Activated T-cell treated with anti-CD3 and anti-CD28 coated beads for 1 hour (primary cell): ENCODE results near the gene GRK5.
"Not testable (repeated sequence)": the region's sequence is repeated elsewhere in the genome, so short reads cannot be mapped to it uniquely, and the experiment has no call there.

Experiments
- DNase-seq: peaks from one replicate; pipeline ENCODE4 v3.0.0-alpha.2; 2020; ENCODE audit warnings: low read depth

GRK5 gene

DNA sequence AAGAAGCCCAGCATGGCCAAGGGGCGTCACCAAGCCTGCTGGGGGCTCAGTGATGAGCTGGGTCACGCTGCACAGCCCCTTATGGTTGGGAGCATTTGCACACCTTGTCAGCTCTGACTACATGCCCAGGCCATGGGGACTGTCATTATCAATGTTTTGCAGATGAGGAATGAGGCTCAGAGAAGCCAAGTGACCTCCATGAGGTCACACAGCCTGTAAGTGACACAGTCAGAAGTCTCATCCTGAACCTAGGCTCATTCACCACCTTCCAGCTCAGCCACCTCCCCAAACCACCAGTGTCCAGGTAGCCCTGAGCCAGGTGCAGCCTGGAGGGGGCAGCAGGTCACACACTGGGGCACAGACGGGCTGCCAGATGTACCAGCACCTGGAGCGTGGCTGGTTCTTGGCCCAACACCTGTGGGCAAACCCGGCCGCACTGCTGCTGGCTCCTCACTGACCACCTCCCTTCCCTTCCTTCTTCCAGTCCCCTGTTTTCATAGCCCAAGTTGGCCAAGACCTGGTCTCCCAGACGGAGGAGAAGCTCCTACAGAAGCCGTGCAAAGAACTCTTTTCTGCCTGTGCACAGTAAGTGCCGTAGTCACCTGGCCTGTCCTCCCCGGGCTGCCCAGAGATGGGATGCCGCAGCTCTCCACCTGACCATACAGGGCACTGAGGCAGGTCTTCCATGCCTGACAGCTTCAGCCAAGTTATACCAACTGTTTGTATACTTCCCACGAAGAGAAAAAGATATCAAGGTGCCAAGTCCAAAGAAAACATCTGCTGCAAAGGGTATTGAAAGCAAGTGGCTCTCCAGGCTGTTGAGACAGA, 215.5 kb downstream of the GRK5 start:
- DNase-seq = no peak

DNA sequence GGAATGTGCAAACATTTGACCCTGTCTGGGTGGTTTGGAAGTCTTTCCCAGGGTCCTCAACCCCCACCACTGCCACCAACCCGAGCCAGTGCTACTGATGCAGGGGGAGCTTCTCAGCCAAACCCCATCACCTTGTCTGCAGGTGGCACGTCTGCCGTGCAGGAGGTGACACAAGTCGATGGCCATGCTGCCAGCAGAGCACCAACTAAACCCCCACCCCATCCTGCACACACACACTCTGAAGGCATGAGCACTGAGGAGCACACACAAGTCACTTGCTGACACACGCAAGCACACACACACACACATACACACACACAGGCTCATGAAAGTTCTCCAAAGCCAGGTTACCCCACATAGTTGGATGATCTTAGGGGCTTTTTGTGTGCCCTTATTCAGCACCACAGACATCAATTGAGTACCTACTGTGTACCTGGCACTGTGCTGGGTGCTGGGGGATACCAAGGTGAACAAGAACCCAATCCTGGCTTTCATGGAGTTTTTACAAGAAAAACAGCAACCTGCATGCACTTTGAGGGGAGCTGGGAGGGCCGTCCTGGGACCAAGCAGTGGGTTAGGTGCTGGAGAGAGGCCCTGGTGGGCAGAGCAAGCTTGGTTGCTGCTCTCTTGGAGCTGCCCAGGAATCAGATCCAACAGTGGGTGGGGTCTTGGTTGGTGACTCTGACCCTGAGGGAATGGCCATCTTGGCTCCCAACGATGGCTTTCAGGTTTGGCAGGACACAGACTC, 216.3 kb downstream of the GRK5 start:
- DNase-seq = no peak

DNA sequence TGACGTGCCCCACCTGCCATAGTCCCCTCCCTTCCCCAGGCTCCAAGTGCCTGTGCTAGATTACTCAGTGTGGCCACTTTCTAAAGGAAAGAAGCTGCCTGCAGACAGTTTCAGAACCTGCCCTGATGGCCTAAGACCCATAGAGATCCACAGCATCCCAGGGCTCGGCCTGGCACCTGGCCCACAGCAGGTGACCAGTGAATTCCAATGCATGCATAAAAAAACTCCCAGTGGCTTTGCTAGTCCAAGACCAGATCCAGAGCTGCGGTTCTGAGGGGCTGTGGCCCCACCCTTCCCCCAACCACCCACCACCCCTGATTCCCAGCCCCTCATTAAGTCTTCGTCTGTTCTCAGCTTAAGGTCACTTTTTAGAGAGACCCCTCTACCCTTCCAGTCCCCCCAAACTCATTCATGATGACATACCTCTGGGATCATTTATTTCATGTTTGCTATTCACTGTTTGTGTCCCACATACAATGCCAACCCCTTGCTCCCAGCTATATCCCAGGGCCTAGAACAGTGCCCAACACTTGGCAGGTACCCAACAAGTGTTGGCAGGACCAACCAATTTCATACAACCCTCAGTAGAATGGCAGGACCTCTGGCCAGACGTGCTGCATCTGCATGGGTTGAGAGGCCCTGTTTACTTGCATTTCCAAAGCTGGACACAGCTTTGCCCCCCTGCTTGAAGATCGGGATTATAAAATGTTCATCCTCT, 217.0 kb downstream of the GRK5 start:
- no peak for DNase-seq

DNA sequence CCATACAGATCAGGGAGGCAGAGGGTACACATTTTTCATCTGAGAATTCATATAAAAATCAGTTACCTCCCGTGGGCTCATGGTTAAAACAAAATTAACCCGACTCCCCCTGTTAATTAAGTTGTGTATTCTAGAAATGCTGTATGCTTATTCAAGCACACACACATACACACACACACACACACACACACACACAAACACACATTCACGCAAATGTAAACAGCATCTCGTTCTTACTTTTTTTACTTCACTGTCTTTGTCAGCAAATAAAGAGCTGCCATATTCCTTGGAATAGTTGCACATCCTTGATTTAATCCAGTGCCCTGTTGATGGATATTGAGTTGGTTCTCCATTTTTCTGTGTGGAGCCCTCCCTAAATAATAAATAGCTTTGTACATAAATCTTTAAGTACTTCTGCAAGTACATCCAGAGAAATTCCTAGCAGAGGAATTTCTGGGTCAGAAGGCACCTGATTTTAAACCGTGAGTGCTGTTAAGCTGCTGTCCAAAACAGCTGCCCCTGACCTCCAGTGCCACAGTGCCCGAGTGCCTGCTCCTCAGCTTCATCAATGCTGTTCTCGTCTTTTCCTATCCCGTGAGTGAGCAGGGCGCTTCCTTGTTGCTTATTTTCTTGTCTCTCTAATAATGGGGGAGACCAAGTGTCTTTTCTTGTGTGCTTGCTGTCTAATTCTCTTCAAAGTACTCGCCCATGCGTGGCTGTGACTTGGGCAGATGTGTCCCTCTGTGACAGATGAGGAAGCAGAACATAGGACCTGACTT, 217.9 kb downstream of the GRK5 start:
- no peak for DNase-seq

DNA sequence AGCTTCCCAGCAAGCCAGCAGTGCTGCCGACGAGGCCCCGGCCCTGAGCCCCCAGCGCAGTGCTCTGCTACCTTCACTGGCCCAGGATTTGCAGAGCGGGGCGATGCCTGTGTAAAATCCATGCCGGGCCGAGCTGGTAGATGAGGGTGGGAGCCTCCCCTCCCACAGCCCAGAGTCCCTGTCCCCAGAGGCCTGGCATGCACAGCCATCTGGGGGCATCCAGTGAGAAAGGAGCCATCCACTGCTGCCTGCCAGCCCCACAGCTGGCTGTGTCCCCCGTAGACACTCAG, 218.5 kb downstream of the GRK5 start:
- no peak for DNase-seq

DNA sequence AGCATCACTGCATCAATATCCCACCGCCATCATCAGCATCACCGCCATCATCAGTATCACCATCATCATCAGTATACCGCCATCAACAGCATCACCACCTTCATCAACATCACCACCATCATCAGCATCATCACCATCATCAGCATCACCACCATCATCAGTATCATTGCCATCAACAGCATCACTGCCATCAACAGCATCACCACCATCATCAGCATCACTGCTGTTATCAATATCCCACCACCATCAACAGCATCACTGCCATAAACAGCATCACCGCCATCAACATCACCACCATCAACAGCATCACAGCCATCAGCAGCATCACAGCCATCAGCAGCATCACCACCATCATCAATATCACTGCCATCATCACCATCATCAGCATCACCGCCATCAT, 219.3 kb downstream of the GRK5 start:
- DNase-seq = no peak

DNA sequence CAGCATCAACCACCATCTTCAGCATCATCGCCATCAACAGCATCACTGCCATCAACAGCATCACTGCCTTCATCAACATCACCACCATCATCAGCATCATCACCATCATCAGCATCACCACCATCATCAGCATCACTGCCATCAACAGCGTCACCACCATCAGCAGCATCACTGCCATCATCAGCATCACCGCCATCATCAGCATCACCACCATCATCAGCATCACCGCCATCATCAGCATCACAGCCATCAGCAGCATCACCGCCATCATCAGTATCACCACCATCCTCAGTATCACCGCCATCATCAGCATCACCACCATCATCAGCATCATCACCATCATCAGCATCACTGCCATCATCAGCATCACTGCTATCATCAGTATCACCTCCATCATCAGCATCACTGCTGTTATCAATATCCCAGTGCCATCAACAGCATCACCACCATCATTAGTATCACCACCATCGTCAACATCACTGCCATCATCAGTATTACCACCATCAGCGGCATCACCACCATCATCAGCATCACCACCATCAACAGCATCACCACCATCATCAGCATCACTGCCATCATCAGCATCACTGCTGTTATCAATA, 220.0 kb downstream of the GRK5 start:
- no peak for DNase-seq

DNA sequence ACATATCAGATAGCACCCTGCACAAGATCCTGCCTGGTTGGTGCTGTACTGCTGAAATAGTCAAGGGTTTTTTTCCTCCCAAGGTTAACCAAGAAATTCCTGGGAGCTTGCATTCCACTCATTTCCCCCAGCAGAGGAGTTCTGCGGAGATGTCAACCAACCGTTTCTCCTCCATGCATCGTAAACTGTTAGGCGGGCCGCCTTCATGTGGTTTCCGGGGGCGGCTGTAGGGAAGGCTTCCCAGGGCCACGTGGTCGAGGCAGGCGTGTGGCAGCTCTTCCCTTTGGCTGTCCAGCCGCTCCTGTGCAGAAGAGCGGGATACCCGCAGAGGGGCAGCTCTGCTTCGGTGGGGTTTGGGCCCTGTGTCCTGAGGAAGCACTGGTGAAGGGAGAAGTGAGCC, 221.4 kb downstream of the GRK5 start:
- DNase-seq = no peak

DNA sequence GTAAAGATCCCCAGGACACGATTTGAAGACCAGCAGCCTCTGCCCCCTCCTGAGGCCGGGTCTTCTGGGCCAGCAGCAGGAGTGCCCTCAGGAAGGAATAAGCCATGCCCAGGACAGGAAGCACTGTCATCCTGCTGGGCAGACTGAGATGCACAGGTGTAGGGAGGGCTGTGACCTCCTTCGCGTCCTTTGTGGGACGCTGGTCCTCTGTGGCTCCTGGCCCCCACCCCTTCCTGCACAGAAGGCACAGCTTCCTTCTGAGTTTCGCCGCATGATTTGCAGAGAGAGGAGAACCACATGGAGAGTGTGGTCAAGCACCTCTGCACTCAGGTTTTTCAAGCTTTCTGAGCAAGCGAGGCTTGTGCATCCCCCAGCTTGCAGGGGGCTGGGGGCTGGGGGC, 222.4 kb downstream of the GRK5 start:
- DNase-seq = no peak

DNA sequence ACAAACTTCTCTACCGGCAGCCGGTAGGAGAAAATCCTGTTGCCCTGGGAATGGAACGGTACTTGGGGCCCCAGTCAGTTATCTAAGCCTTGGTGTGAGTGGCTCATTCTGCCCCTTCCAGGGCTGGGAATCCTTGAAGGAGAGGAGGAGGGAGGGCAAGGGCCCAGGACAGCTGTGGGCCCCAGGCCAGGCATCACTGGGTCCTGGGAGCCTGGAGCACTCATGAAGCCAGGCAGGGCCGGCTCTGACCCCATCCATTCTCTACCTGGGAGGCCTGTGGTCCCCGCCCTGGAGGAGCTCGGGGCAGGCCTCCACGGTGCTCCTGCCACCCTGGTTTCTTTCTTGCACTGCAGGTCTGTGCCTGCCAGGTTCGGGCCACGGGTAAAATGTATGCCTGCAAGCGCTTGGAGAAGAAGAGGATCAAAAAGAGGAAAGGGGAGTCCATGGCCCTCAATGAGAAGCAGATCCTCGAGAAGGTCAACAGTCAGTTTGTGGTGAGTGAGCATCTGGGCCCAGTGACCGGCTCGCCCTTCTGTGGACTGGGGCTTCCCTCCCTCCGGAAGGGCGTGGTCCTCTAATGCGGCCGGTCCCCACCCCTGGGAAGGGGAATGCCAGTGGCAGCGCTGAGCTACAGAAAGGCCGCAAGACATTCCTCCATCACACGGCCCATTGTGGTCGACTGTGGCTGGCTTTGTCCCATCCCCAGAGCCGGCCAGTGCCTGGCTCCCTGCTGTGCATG, 223.8 kb downstream of the GRK5 start:
- no peak for DNase-seq

DNA sequence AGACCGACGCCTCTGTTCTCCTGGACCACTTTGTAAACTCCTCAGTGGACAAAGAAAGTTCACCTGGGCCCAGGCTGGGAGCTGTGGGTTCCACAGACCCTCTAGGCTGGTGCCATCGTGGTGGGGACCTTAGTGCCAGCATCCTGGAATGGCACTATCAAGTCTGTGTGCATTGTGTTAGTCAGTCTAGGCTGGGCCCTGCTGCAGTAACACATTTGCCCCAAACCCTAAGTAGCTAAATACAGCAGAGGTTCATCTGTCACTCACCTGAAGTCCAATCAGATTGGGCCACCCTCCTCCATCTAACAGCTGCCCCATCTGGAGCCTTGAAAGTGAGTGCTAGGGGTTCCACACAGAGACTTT, 224.4 kb downstream of the GRK5 start:
- no peak for DNase-seq

DNA sequence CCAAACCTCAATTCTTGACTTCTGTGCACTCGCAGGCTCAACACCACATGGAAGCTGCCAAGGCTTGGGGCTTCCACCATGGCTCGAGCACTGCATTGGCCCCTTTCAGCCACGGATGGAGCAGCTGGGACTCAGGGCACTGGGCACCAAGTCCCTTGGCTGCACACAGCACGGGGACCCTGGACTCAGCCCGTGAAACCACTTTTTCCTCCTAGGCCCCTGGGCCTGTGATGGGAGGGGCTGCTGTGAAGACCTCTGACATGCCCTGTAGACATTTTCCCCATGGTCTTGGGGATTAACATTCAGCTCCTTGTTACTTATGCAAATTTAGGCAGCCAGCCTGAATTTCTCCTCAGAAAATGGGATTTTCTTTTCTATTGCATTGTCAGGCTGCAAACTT, 227.6 kb downstream of the GRK5 start:
- not testable (repeated sequence) for DNase-seq

DNA sequence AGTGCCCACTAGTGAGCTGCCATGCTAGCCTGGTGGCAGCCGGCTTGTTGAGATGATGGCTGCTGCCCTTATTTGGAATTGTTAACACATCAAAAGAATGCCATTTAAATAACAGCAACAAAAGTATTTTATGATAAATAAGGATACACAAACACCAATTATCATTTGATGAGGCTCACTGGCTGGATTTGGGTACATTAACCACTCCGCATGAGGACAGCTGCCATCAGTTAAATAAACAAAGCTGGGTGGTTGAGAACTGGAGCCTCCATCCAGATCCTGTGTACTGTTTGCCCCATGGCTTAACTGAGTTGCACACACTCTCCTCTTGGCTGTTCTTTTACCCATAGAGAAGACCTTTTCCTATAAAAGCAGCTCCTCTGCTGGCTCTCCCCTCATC, 231.3 kb downstream of the GRK5 start:
- no peak for DNase-seq

DNA sequence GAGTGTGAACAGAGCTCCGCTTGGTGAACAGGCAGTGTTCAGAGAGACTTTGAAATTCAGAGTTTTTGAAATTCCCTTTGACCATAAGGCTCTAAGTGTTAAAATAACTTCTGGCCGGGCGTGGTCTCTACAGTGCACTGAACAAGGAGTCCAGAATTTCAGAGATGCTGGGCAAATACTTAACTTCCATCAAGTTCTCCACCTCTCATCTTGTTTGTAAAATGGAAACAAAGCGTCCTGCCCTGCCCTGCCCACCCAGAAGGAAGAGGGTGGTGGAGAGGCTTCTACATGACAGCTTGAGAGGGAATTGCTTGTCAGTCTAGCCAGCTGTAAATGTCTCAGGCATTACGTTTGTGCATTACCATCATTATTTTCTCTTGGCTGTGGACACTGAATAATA, 232.6 kb downstream of the GRK5 start:
- DNase-seq = no peak

DNA sequence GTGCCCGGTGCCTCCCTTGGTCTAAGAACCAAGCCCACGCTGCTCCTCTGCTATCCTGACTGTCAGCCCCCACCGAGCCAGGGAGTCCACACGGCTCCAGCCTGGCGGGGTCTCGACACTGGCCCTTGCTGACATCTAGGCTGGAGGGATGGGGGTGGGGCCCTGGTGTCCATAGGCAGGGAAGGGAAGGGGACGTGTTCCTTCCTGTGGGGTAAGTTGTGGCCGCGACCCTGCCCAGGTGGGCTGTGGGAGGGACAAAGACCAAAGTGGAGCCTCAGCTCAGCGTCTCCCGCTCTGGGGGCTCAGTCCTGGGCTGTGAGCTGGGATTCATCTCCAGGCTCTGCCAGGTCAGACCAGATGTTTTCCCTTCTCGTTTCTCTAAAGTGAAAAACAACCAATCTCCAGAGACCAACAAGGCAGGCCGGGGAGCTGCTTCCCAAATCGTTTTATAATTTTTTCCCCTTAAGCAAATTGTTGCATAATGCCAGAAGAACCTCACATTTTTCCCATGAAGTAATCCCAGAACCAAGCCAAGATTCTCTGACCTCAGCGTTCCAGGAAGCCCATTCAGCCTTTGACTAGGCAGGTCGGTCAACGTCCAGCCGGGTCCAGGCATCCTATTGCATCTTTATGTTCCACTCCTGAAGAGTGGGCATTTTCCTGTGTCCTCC, 233.9 kb downstream of the GRK5 start:
- no peak for DNase-seq

DNA sequence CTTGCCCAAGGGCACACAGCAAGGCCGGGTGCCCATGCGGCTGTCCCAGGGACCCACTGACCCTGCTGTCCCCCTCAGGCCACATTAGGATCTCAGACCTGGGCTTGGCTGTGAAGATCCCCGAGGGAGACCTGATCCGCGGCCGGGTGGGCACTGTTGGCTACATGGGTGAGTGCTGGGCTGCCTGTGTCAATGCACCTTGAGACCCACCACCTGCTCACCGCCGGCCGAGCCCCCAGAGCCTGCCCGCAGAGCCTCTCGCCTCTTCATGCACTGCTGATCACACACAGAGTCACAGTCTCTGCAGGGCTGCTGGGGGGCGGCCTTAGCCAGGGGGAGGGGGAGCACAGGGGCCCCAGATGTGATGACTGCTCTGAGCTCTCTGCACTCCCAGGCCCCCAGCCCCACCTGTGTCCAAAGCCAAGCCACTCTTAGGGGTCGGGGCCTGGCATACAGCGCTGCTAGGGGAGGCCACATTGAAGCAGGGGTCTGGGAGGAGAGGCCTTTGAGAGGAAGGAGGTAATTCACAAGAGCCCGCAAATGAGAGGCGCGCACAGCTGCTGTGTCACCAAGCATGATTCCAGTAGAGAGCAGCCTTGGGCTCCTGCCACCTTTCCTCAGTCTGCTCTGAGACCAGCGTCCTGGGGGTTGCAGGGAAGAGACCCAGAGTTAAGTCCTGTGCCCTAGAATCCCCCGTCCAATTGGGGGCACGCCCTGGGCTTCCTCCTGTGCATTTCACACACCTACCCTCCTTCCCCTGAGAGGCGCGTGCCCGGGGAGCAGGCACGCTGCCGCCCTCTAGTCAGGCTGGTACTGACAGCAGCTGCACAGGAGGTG, 234.8 kb downstream of the GRK5 start:
- no peak for DNase-seq

DNA sequence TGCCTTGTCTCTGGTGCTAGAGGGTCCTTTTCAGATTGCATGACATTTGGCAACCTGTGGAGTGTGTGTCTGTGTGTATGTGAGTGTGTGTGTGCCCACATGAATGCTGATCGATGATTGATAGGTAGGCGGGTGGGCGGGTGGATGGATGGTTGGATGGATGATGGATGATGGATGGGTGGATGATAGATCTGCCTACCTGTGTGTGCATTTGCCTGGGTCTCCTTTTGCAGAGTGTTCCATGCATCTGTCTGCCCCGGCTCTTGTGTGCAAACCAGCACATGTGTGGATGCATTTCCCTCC, 235.3 kb downstream of the GRK5 start:
- no peak for DNase-seq

DNA sequence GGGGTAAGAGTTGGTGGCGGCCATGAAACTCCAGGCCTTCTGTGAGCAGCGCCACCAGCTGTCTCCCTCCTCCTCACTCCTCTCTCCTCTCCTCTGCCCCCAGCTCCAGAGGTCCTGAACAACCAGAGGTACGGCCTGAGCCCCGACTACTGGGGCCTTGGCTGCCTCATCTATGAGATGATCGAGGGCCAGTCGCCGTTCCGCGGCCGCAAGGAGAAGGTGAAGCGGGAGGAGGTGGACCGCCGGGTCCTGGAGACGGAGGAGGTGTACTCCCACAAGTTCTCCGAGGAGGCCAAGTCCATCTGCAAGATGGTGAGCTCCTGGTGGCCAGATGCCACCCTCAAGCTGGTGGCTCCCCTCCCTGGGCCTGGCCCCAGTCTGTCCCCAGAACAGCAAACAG, 236.1 kb downstream of the GRK5 start:
- no peak for DNase-seq

DNA sequence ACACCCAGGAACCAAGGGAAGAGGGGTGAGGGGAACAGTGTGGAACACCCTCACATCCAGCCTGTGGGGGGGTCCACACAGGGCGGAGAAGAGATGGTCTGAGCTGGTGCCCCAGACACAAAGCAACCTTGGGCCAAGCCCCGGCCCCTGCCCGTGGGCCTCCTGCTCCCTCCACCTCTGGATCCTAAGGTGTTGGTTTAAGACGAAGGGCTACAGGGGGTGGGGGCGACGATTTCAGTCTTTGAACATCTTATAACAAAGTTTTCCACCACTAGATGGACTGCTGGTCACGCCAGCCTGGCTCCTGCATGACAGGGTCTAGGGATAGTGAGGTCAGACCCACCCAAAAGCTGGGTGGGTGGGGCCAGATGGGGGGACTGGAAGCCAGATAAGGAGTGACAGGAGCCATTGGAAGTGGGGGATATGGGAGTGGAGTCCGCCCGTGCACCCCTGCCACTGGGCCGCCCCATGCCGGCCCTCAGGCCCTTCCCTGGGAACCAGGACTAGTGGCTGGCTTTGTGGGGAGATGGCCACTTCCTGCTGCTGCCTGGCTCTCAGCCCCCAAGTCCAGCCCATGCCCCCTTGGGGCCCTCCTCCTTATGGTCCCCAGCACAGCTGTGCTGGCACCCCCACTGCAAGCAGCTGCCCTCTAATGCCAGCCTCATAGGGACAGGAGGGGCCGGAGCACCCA, 236.7 kb downstream of the GRK5 start:
- no peak for DNase-seq

DNA sequence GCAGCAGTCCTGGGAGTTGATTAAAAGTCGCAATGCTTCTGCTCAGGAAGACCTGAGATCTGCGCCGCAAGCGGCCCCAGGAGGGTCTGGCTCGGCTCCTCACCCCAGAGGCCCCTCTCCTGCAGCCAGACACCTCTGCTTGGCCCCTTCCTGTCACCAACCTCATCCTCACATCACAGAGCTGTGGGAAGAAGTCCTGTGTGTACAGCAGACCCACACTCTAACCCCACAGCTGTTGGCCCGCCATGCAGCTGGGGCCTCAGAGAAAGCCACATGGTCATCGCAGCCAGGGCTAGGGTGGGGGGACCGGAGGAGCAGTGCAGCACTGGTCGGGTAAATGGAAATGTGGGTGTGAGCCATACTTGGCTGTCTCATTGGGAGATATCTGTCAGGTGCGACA, 237.5 kb downstream of the GRK5 start:
- DNase-seq = no peak
